ENCODE results near the gene ETFBKMT.

DNA sequence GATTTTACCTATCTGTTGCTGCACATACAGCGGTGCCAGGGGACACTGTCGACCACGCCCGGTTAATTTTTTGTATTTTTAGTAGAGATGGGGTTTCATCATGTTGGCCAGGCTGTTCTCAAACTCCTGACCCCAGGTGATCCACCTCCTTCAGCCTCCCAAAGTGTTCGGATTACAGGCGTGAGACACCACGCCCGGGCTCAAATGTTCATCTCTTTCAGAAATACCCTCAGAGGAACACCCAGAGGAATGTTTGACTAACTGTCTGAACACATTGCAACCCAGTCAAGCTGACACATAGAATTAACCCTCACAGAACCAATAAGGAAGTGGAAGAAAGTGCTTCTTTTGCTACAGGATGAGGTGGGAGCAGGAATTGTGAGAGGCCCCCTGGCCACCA is 15.0 kb upstream of the ETFBKMT start:
- no peak for TF ChIP-seq CTCF (IDR thresholded peaks at IDR 0.05; ENCODE audit: insufficient read depth, low read depth, low read length)
- TF ChIP-seq EZH2 (IDR thresholded peaks at IDR 0.05; ENCODE audit: insufficient read depth, low read length), result no peak

Data from astrocyte (in vitro differentiated cells and primary cell).